NK-92 (cell line): Measurements from ENCODE around the gene TNFAIP8L3.

Experiments
- DNase-seq: peaks from one replicate; lab custom pipeline; 2025; ENCODE audit not compliant: unreplicated experiment; lab: John Stamatoyannopoulos, UW

TNFAIP8L3 gene

DNA sequence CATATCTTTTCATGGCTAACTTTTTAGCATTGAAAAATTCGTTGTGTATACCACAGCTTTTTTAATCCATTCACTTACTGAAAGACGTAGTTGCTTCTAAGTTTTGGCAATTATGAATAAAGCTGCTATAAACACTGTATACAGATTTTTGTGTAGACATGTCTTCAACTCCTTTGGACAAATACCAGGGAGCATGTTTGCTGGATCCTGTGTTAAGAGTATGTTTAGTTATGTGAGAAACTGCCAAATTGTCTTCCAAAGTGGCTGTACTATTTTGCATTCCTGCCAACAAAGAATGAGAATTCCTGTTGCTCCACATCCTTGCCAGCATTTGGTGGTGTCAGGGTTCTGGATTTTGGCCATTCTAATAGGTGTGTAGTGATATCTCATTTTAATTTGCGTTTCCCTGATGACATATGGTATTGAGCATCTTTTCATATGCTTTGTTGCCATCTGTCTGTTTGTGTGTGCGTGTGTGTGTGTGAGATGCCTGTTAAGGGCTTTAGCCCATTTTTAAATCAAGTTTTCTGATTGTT, 87.5 kb downstream of the TNFAIP8L3 start:
- no peak for DNase-seq
